HK-2 (cell line): ENCODE measurements around the gene RARA.
A peak's percentile ranks its signal among the peaks of the same experiment; 100 is the strongest.

Experiments
- DNase-seq: peaks from one replicate; pipeline ENCODE4 v3.0.0-alpha.2; 2018; ENCODE audit not compliant: unreplicated experiment

The RARA gene

GRCh38 chr17:40345161-40345993, 36.4 kb downstream of the RARA start:
- peak; percentile 45 for DNase-seq

- DNase-seq = no peak
Observed at GRCh38 chr17:40345994-40346764, 37.2 kb downstream of the RARA start.

GRCh38 chr17:40346765-40347158, 37.8 kb downstream of the RARA start:
- no peak for DNase-seq

GRCh38 chr17:40347319-40348135, 38.5 kb downstream of the RARA start:
- DNase-seq = no peak

GRCh38 chr17:40348136-40348504, 39.1 kb downstream of the RARA start:
- DNase-seq = no peak

- DNase-seq = no peak
Observed at GRCh38 chr17:40348562-40349476, 39.8 kb downstream of the RARA start.

GRCh38 chr17:40349477-40349894, 40.5 kb downstream of the RARA start:
- DNase-seq = no peak

GRCh38 chr17:40349895-40350688, 41.1 kb downstream of the RARA start:
- DNase-seq = no peak

GRCh38 chr17:40350689-40351358, 41.8 kb downstream of the RARA start:
- DNase-seq = no peak

- no peak for DNase-seq
Observed at GRCh38 chr17:40351359-40352236, 42.6 kb downstream of the RARA start.

- no peak for DNase-seq
Observed at GRCh38 chr17:40352237-40352778, 43.3 kb downstream of the RARA start.

- no peak for DNase-seq
Observed at GRCh38 chr17:40352779-40353394, 43.9 kb downstream of the RARA start.

GRCh38 chr17:40354221-40355122, 45.5 kb downstream of the RARA start:
- no peak for DNase-seq

GRCh38 chr17:40355123-40355803, 46.3 kb downstream of the RARA start:
- DNase-seq = peak; percentile 73

- DNase-seq = no peak
Observed at GRCh38 chr17:40355804-40356758, 47.1 kb downstream of the RARA start.
